A673 (cell line): ENCODE data around the gene C11orf21.

Experiments used
- CTCF ChIP-seq: fragments of 300-800, 200-600 bp; sonication (generic); conservative IDR thresholded peaks from 2 replicates; pipeline ENCODE4 v1.5.1; 2017; ENCODE audit warnings: low read depth, mild to moderate bottlenecking, antibody characterized with exemption, low read length, moderate library complexity, mixed read lengths
- EZH2 ChIP-seq: fragments of 200-600 bp; sonication (generic); IDR thresholded peaks from 2 replicates; pipeline ENCODE4 v1.6.1; 2017; ENCODE audit warnings: borderline replicate concordance, low read depth, mild to moderate bottlenecking, mixed read lengths, antibody characterized with exemption, low read length; ENCODE audit not compliant: poor library complexity, severe bottlenecking

GRCh38 chr11:2308713-2309112, 7.0 kb upstream of the C11orf21 start:
- TF ChIP-seq CTCF (no peak), EZH2 (no peak)
